Mesendoderm (in vitro differentiated cells): ENCODE data around the gene C1QTNF4.

Experiments used
- DNase-seq: peaks from one replicate; pipeline ENCODE4 v3.0.0; 2013
- H2AK5ac ChIP-seq: 2 replicates; pipeline ENCODE4 v1.6.1; 2013; ENCODE audit warnings: low read length, inconsistent platforms
- H2BK120ac ChIP-seq: 2 replicates; pipeline ENCODE4 v1.6.1; 2013; ENCODE audit warnings: low read depth, mild to moderate bottlenecking, low read length, moderate library complexity, mixed read lengths
- H2BK15ac ChIP-seq: replicated peaks from 2 replicates; pipeline ENCODE4 v1.6.1; 2013; ENCODE audit warnings: low read depth, mild to moderate bottlenecking, moderate library complexity
- H2BK5ac ChIP-seq: 2 replicates; pipeline ENCODE4 v1.6.1; 2013; ENCODE audit warnings: low read length, inconsistent platforms
- H3K18ac ChIP-seq: 2 replicates; pipeline ENCODE4 v1.6.1; 2013; ENCODE audit warnings: mild to moderate bottlenecking, low read length, mixed read lengths
- H3K23ac ChIP-seq: one replicate; pipeline ENCODE4 v1.6.1; 2013; ENCODE audit warnings: low read length
- H3K27ac ChIP-seq: 2 replicates; pipeline ENCODE4 v1.5.1; 2013; ENCODE audit warnings: low read depth, mild to moderate bottlenecking, inconsistent platforms, low read length, moderate library complexity
- H3K27me3 ChIP-seq: 2 replicates; pipeline ENCODE4 v1.6.1; 2013; ENCODE audit warnings: low read length, control low read depth, mild to moderate bottlenecking, inconsistent platforms; ENCODE audit not compliant: insufficient read depth, poor library complexity
- H3K36me3 ChIP-seq: 2 replicates; pipeline ENCODE4 v1.6.1; 2013; ENCODE audit warnings: low read length, inconsistent platforms; ENCODE audit not compliant: control insufficient read depth, insufficient read depth
- H3K4ac ChIP-seq: one replicate; pipeline ENCODE4 v1.6.1; 2013; ENCODE audit warnings: low read depth, mild to moderate bottlenecking, low read length, moderate library complexity
- H3K4me1 ChIP-seq: 2 replicates; pipeline ENCODE4 v1.6.1; 2013; ENCODE audit warnings: low read depth, low read length, inconsistent platforms; ENCODE audit not compliant: control insufficient read depth
- H3K4me2 ChIP-seq: 2 replicates; pipeline ENCODE4 v1.6.1; 2013; ENCODE audit warnings: low read length
- H3K4me3 ChIP-seq: 2 replicates; pipeline ENCODE4 v1.5.1; 2013; ENCODE audit warnings: mild to moderate bottlenecking, low read length
- H3K56ac ChIP-seq: one replicate; pipeline ENCODE4 v1.6.1; 2013; ENCODE audit warnings: low read length
- H3K79me1 ChIP-seq: 2 replicates; pipeline ENCODE4 v1.6.1; 2013; ENCODE audit warnings: low read length, inconsistent platforms
- H3K79me2 ChIP-seq: 2 replicates; pipeline ENCODE4 v1.6.1; 2013; ENCODE audit warnings: mild to moderate bottlenecking, low read length; ENCODE audit not compliant: control insufficient read depth, insufficient read depth
- H3K9ac ChIP-seq: 2 replicates; pipeline ENCODE4 v1.6.1; 2013; ENCODE audit warnings: low read length, inconsistent platforms
- H4K5ac ChIP-seq: one replicate; pipeline ENCODE4 v1.6.1; 2013; ENCODE audit warnings: low read length
- H4K8ac ChIP-seq: one replicate; pipeline ENCODE4 v1.6.1; 2013; ENCODE audit warnings: low read depth, mild to moderate bottlenecking, control low read depth, low read length, moderate library complexity
- WGBS: extraction: QIAGEN DNeasy Blood & Tissue Kit; methylation state at CpG from one replicate; pipeline ENCODE4 v1.1.7; 2013; ENCODE audit warnings: low lambda C conversion rate, missing lambda C conversion rate; ENCODE audit not compliant: insufficient coverage; ENCODE audit errors: extremely low coverage; 5-methylcytosine and 5-hydroxymethylcytosine counted together

C1QTNF4 gene

GRCh38 chr11:47631473-47631872, 37.3 kb upstream of the C1QTNF4 start:
- no peaks in the 10 kb centered on the region for H3K27me3 ChIP-seq
- no CpG with 5 or more reads among the region's 5 CpGs for WGBS
- H2BK120ac ChIP-seq: no peak overlapping the region

GRCh38 chr11:47628026-47628425, 33.8 kb upstream of the C1QTNF4 start:
- WGBS: no CpG with 5 or more reads among the region's 4 CpGs
- H2BK5ac ChIP-seq: no peak overlapping the region
- H2AK5ac ChIP-seq: no peak overlapping the region
- no peak overlapping the region for H3K18ac ChIP-seq
- no peaks in the 10 kb centered on the region for H3K27me3 ChIP-seq
- H3K4me1 ChIP-seq: no peaks in the 10 kb centered on the region
- no peak overlapping the region for H2BK120ac ChIP-seq
- no peak overlapping the region for H4K8ac ChIP-seq
- H3K9ac ChIP-seq: no peak overlapping the region
- H3K79me1 ChIP-seq: no peaks in the 10 kb centered on the region
- no peak for DNase-seq
- H3K4ac ChIP-seq: no peak overlapping the region
- H3K4me3 ChIP-seq: no peak overlapping the region
- no peak overlapping the region for H3K4me2 ChIP-seq
- H3K23ac ChIP-seq: no peak overlapping the region
- H3K27ac ChIP-seq: no peak overlapping the region
- H3K56ac ChIP-seq: no peak overlapping the region
- H3K36me3 ChIP-seq: peaks cover 5% of the 10 kb centered on the region
- H4K5ac ChIP-seq: no peak overlapping the region
- H3K79me2 ChIP-seq: no peaks in the 10 kb centered on the region
- H2BK15ac ChIP-seq: no peak overlapping the region

More at GRCh38 chr11:47631473-47631872, 37.3 kb upstream of the C1QTNF4 start:
- H3K4me3 ChIP-seq: no peak overlapping the region
- no peak overlapping the region for H4K5ac ChIP-seq
- H2BK15ac ChIP-seq: no peak overlapping the region
- H3K27ac ChIP-seq: no peak overlapping the region
- no peaks in the 10 kb centered on the region for H3K79me2 ChIP-seq
- H2BK5ac ChIP-seq: no peak overlapping the region
- no peaks in the 10 kb centered on the region for H3K79me1 ChIP-seq
- no peak overlapping the region for H3K4ac ChIP-seq
- no peak overlapping the region for H2AK5ac ChIP-seq
- no peak overlapping the region for H3K9ac ChIP-seq
- no peak for DNase-seq
- no peaks in the 10 kb centered on the region for H3K4me1 ChIP-seq
- H3K56ac ChIP-seq: no peak overlapping the region
- no peak overlapping the region for H3K18ac ChIP-seq
- H3K36me3 ChIP-seq: peaks cover 3% of the 10 kb centered on the region
- H4K8ac ChIP-seq: no peak overlapping the region
- H3K23ac ChIP-seq: no peak overlapping the region
- no peak overlapping the region for H3K4me2 ChIP-seq

DNA sequence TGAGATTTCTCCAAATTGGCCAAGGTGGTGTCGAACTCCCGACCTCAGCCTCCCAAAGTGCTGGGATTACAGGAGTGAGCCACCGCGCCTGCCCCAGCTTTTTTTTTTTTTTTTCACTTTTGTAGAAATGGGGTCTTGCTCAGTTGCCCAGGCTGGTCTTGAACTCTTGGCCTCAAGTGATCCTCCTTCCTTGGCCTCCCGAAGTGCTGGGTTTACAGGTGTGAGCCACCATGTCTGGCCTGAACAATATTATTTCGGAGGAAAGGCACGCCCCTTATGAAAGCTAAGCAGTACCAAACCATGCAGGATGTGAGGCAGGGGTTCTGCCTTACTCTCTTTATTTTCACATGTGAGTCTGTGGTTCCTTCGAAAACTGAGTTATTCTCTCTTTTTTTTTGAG, 32.0 kb upstream of the C1QTNF4 start:
- H2BK15ac ChIP-seq: no peak overlapping the region
- no peak overlapping the region for H3K27ac ChIP-seq
- no peak overlapping the region for H4K8ac ChIP-seq
- H2BK120ac ChIP-seq: no peak overlapping the region
- no peaks in the 10 kb centered on the region for H3K4me1 ChIP-seq
- no peak overlapping the region for H3K4ac ChIP-seq
- H3K18ac ChIP-seq: no peak overlapping the region
- H3K9ac ChIP-seq: no peak overlapping the region
- no peaks in the 10 kb centered on the region for H3K27me3 ChIP-seq
- H3K36me3 ChIP-seq: peaks cover 5% of the 10 kb centered on the region
- H4K5ac ChIP-seq: no peak overlapping the region
- H3K56ac ChIP-seq: no peak overlapping the region
- no peaks in the 10 kb centered on the region for H3K79me2 ChIP-seq
- no CpG with 5 or more reads among the region's 8 CpGs for WGBS
- H3K4me3 ChIP-seq: no peak overlapping the region
- H2AK5ac ChIP-seq: no peak overlapping the region
- DNase-seq: no peak
- no peak overlapping the region for H3K4me2 ChIP-seq
- no peak overlapping the region for H2BK5ac ChIP-seq
- H3K79me1 ChIP-seq: no peaks in the 10 kb centered on the region
- no peak overlapping the region for H3K23ac ChIP-seq

- no peak overlapping the region for H2BK15ac ChIP-seq
- H4K5ac ChIP-seq: no peak overlapping the region
- H3K27me3 ChIP-seq: no peaks in the 10 kb centered on the region
- no peaks in the 10 kb centered on the region for H3K79me2 ChIP-seq
- no peak overlapping the region for H2BK5ac ChIP-seq
- H3K36me3 ChIP-seq: peaks cover 4% of the 10 kb centered on the region
- no peak overlapping the region for H3K4ac ChIP-seq
- no peak overlapping the region for H3K9ac ChIP-seq
- H4K8ac ChIP-seq: no peak overlapping the region
- H3K18ac ChIP-seq: no peak overlapping the region
- no peak overlapping the region for H3K23ac ChIP-seq
- no peak overlapping the region for H3K27ac ChIP-seq
- no peaks in the 10 kb centered on the region for H3K79me1 ChIP-seq
- H3K4me2 ChIP-seq: no peak overlapping the region
- no CpG with 5 or more reads among the region's 2 CpGs for WGBS
- H2BK120ac ChIP-seq: no peak overlapping the region
- no peak overlapping the region for H3K56ac ChIP-seq
- no peak overlapping the region for H2AK5ac ChIP-seq
- DNase-seq: no peak
- H3K4me1 ChIP-seq: no peaks in the 10 kb centered on the region
- no peak overlapping the region for H3K4me3 ChIP-seq
Measured at GRCh38 chr11:47620836-47621378, 26.7 kb upstream of the C1QTNF4 start.

DNA sequence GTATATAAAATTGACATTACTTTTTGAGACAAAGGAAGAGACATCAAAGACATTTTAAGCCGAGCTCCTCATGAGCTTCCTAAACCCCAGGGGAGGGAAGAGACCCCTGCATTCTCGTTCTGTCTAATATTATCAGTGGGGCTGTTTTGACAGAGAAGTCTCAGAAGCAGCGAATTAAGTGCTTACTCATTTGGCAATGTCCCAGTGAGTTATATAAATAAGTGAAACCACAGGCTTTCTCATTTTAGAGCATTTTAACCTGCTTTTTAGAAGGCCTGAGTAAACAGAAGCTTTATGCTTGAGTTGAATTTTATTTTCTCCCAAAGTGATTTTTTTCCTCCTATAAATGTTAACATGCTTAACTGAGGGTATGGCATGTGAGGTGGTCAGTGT, 23.2 kb upstream of the C1QTNF4 start:
- Histone ChIP-seq H3K27ac (no peak overlapping the region), H3K9ac (no peak overlapping the region), H3K4me1 (no peaks in the 10 kb centered on the region), H2BK5ac (no peak overlapping the region), H3K18ac (no peak overlapping the region), H4K5ac (no peak overlapping the region), H3K56ac (no peak overlapping the region), H3K23ac (no peak overlapping the region), H3K36me3 (peaks cover 4% of the 10 kb centered on the region), H3K4me2 (no peak overlapping the region), H4K8ac (no peak overlapping the region), H3K4ac (no peak overlapping the region), H2BK15ac (no peak overlapping the region), H2AK5ac (no peak overlapping the region), H2BK120ac (no peak overlapping the region), H3K27me3 (no peaks in the 10 kb centered on the region), H3K79me1 (no peaks in the 10 kb centered on the region), H3K4me3 (no peak overlapping the region), H3K79me2 (no peaks in the 10 kb centered on the region)
- no CpG with 5 or more reads among the region's 3 CpGs for WGBS
- DNase-seq: no peak

DNA sequence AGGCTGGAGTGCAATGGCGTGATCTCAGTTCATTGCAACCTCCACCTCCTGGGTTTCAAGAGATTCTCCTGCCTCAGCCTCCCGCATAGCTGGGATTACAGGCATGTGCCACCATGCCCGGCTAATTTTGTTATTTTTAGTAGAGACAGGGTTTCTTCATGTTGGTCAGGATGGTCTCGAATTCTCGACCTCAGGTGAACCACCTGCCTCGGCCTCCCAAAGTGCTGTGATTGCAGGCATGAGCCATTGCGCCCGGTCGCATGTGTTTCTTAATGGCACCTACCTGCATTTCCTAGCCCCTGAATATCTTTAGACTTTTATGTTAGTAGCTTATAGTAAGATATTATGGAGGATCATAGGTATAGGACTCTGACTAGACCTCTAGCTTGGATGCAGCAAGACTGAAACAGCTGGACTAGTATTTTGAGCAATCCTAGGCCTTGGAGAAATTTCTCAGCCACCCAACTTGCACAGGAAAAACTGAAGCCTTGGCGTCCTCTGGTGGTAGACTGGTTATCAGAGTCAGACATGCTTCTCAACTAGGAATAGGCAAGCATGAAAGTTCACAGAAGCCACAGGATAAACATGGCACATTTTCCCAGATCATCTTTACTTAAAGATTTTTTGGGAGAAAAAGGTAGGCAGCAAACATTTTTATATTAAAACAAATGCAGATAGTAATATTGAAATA, 22.7 kb upstream of the C1QTNF4 start:
- Histone ChIP-seq H2BK15ac (no peak overlapping the region), H2AK5ac (no peak overlapping the region), H2BK5ac (no peak overlapping the region), H3K4ac (no peak overlapping the region), H3K27me3 (no peaks in the 10 kb centered on the region), H2BK120ac (no peak overlapping the region), H3K4me2 (no peak overlapping the region), H3K79me1 (no peaks in the 10 kb centered on the region), H4K8ac (no peak overlapping the region), H3K56ac (no peak overlapping the region), H3K9ac (no peak overlapping the region), H3K18ac (no peak overlapping the region), H3K4me3 (no peak overlapping the region), H3K23ac (no peak overlapping the region), H3K4me1 (no peaks in the 10 kb centered on the region), H3K27ac (no peak overlapping the region), H4K5ac (no peak overlapping the region), H3K36me3 (peaks cover 4% of the 10 kb centered on the region), H3K79me2 (no peaks in the 10 kb centered on the region)
- no CpG with 5 or more reads among the region's 10 CpGs for WGBS
- peak; percentile 75 for DNase-seq
